Stimulated activated CD4-positive, alpha-beta T cell treated with anti-CD3 and anti-CD28 coated beads, Interleukin-15, amount 100 ng/mL, for 1 hour (primary cell): ENCODE results near the gene PON2.

Experiments
- DNase-seq, 2 donors: peaks; one replicate each; pipeline ENCODE4 v3.0.0-alpha.2; 2020; ENCODE audit warnings: low read depth in 1 of 2, low spot score in 1 of 2

The PON2 gene

DNA sequence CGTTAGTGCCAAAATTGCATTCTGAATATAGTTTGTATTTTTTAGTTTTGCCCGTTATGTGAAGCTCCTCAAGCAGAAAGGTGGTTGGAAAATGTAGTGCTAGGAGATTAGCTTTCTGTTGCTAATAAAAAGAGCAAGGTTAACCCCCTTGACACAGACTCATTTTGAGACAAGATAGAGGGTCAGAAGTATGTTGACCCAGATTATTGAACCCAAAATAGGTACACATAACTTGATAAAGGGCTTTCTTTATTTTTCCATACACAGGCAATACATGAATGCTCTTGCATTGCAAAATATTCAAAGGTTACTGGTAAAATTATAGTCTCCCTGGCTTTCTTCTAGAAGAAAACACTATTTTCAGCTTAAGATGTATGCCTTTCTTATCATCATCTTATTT lies 10.0 kb upstream of the PON2 start:
- no peak for DNase-seq

DNA sequence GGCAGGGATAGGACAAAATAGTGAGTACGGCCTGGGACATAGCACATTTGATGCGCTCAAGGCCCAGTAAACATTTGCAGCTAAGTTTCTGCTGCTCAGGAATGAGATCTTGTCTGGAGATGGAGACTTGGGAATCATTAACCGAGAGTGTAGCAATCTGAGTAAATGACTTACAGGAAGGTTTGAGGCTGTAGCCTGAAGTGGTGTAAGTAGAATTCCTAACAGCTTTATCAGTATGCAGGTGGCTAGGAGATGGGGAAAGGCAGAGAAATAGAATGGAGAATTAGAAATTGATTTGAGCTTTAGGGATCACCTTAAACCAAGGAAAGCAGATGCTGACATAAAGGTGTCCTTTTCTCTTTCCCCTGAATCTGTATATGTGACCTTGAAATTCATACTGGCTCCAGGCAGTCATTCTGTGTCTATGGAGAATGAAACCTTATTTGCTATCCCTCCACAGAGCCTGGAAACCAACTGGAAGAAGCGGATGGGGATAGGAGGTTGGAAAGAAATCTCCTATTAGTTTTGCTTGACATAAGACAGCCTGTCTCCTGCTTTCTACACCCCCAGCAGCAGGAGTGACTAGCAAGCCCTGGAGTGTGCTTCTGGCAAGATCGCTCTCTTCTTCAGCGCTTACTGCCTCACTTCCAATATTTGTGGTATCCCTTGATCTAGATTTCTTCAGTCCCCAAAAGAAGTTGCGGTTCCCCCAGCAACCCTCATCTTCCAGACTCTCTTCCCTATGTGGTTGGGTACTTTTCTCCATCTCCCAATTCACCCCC lies 6.4 kb upstream of the PON2 start:
- no peak for DNase-seq

DNA sequence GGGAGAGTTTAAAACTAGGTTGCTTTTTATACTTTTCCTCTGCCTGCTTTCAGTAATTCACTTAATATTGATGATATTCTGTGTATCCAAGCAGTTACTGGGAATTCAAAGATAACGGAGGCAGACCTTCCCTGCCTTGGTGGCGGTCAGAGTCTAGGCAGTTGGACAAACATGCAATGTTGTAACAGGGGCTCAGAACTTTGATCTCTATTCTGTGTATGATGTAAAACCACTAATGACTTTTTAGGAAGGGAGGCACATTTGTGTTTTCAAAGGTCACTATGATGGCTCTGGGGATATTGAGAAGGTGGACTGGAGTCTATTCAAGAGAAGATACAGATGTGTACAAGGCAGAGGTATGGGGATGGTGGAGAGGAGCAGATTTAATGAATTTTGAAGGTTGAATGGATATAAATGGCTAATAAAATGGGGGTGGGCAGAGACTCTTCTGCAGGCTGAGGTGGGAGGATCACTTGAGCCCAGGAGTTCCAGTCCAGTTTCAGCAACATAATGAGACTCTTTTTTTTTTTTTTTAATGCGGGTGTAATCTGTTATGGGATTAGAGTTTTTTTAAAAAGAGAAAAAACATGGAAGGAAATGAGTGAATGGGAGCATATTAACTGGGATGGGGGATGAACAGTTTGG lies 5.7 kb upstream of the PON2 start:
- DNase-seq, result no peak

DNA sequence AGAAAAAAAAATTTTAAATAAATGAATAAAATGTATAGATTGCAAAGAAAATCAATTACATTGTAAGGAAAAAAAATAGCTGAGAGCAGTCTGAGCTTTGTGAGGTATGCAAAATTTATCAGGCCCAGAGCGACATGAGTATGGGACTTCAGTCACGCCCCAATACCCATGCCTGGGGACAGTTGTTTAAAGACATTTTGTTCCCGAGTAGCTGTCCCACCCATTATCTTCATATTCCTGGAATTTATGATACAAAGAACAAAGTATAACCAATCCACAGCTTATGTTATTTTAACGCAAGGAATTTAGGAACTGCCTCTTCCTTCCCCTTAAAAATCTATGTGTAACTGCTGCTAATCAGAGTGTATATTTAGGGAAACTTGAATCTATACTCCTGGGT lies 1.6 kb upstream of the PON2 start:
- DNase-seq, result no peak

DNA sequence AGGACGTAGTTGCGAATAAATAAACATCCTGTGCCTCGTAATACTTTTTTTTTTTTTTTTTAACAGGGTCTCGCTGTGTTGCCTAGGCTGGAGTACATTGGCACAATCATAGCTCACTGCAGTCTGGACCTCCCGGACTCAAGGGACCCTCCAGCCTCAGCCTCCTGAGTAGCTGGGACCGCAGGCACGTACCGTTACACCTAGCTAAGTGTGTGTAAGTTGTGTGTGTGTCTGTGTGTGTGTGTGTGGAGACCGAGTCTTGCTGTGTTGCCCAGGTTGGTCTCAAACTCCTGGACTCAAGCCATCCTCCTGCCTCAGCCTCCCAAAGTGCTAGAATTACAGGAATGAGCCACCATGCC lies 573 bp upstream of the PON2 start:
- no peak for DNase-seq

DNA sequence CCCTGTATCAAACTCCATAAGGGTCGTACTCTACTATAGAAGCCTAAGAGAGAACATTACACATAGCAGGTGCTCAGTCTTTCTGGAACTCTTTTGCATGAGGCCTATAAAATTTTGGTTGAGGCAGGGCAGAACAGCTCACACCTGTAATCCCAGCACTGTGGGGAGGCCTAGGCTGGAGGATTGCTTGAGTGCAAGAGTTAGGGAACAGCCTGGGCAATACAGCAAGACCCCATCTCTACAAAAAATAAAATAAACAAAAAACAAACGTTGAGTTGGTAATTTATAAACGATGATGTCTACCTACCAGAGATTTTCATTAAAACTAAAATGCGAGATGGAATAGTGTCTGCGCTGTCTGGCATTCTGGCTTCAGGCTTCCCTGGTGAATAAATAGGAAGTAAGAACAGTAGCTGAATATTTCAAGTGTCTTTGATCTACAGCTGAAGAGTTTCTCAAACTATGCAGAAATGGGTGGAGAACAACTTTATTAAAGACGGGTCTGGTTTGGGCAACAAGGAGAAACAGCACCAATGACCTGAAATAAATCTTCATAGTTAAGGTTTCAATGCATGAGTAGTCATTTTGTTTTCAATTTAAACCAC lies 774 bp downstream of the PON2 start:
- no peak for DNase-seq

DNA sequence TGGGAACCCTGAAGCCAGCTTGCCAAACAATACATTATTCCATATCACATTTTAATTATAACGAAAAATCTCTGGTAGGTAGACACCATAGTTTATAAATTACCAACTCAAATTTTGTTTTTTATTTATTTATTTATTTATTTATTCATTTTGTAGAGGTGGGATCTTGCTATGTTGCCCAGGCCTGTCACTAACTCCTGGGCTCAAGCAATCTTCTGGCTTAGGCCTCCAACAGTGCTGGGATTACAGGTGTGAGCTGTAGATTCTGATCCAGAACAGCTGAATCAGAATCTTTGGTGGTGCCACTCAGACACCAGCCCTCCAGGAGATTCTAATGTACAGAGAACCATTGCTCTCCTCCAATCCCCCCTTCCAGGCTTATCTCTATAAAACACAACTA lies 1.7 kb downstream of the PON2 start:
- DNase-seq, result no peak

DNA sequence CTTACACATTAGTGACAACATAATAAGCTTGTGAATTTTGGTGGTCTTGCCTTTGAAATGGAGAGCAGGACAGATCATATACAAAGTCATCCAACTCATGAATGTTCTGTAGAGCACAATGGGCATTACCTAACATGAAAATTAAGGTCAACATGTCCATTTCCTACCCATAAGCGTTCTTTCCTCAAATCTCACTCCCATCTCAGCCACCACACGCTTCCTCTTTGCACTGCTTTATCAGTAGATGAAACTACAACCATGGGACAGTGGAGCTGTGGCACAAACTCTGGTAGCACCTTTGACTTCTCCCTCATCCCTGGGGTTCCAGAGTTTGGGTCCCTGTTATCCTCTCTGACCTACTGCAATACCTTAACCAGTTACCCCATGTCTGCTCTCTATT lies 2.2 kb downstream of the PON2 start:
- DNase-seq, result no peak

DNA sequence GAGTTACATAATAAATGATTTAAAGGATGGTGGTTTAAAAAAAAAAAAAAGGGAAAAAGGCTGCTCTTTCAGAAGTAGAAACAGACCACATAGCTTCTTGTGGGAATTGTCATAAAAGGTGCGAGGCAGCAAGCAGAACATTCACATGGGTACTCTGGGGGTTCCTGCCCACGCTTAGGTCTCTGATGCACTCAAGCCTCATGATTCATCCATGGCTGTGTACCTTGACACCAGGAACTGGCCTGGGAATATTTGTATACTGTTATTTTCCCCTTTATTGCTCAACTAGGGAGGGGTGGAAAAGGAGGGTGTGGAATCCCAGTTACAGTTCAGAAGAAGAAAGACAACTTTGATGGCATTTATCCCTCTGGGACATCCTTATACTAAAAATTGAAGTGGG lies 4.0 kb downstream of the PON2 start:
- no peak for DNase-seq

DNA sequence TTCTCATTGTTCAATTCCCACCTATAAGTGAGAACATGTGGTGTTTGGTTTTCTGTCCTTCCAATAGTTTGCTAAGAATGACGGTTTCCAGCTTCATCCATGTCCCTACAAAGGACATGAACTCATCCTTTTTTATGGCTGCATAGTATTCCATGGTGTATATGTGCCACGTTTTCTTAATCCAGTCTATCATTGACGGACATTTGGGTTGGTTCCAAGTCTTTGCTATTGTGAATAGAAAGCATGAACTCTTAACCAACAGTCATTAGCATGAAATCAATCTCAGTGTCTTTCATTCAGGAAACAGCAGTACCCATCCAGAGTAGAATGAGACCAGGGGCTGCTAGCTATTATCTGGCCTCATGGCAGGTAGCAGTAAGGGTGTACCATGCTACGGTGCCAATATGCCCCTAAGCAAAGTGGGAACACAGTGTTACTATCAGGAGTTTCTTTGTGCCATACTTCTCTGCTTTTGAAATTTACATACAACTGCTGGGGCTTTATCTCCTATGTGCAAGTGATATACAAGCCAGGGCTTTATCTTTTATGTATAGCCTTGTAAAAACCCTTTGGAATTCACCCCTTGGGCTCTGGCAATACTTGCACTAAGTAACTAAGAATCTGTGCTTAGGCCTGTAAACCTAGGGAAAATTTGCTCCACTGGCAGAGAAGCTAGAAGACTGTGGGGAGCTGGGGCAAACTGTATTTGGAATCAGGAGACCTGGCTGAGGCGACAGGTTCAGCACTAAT lies 5.4 kb downstream of the PON2 start:
- DNase-seq, result no peak

DNA sequence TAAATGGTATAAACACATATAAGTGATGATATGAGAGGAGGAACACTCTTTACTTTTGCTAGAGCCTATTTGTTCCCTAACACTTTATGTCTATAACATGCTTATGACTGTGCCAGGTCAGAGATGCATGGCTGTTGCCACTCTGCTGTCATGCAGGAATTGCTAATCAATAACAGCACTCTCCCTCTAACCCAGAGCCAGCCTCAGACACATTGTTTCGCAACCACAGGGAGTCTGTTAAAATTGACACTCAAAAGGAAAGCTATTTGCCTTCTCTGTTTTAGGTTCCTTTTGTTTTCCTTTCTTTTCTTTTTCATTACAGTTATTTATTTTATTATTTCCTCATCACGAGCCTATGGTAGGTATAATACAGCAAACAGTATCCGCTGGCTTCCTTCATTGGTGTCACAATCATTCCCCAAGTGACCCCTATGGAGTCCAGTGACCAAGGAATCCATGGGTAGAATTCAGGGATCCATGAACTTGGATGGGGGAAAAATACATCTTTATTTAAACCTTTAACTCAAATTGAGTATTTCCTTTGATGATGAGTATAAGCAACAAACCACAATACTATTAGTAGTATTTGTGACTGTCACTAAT lies 6.8 kb downstream of the PON2 start:
- DNase-seq, result no peak

DNA sequence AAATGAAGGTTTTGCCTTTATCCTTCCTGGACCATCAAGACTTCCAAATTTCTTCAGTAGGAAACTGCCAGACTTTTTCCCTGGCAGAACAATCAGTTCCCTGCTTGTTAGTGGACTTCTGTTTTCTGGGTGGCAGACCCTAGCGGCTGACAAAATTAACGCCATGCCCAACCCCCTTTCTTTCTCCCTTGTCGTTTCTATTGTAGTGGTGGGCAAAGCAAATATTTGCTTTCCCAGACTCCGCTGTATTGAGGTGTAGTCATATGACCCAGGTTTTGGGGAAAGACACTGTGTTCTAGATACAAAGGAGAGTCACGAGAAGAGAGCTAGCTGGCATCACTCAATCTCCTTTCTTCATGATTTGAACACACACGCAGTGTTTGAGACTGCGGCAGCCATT lies 7.7 kb downstream of the PON2 start:
- DNase-seq, result no peak

DNA sequence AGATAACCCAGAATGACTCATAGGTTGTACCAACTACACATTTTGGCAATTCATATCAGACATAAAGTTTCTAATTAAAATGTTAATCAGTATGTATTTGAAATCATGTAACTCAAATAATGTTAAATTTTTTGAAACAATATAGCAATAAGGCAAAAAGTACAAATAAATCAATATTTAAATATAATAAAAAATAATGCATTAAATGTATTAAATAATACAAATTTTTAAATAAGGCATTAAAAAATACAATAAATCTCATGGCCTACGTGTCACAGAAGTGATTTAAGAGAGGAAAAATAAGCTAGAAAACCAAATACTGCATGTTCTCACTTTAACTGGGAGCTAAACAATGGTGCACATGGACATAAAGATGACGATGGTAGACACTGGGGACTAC lies 9.1 kb downstream of the PON2 start:
- no peak for DNase-seq

DNA sequence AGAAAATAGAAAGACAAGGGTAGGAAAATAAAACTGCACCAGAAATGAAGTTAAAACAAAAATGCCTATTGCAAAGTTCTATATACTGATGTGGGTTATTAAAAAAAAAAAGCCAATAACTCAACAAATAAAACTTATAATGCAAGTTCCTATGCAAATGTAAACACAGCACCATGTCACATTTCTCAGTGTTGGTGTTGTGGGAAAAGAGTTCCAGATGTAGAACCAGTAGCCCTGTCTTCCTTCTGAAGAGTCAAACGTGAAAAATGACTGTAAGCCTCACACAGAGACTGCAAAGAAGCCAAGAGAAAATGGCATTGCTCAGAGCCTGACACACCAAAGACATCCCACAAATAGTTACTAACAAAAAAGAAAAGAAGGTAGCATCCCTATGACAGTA lies 10.1 kb downstream of the PON2 start:
- DNase-seq, result no peak

DNA sequence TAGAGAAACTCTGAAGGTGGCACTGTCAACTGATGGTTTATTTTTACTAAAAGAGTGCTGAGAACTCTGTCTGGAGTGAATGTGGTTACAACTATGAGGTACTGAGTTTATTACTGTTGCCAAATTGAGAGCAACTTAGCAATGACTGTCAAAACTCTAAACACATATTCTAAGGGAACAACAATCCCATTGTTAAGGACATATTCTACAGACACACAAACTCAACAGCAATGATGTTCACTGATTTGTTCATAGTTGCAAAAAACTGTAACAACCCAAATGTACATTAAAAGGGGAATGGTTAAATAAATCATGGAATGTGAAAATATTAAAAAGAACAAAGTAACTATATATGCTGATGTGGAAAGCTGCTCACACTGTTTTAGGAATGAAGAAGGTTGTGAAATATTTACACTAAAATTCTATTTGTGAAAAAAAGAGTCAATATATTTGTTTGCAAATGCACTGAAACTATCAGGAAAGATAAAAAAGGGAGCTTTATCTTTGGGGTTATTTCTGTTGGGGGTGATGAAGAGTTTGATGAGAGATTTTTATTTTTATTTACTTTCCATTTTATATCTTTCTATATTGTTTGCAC lies 12.9 kb downstream of the PON2 start:
- no peak for DNase-seq

DNA sequence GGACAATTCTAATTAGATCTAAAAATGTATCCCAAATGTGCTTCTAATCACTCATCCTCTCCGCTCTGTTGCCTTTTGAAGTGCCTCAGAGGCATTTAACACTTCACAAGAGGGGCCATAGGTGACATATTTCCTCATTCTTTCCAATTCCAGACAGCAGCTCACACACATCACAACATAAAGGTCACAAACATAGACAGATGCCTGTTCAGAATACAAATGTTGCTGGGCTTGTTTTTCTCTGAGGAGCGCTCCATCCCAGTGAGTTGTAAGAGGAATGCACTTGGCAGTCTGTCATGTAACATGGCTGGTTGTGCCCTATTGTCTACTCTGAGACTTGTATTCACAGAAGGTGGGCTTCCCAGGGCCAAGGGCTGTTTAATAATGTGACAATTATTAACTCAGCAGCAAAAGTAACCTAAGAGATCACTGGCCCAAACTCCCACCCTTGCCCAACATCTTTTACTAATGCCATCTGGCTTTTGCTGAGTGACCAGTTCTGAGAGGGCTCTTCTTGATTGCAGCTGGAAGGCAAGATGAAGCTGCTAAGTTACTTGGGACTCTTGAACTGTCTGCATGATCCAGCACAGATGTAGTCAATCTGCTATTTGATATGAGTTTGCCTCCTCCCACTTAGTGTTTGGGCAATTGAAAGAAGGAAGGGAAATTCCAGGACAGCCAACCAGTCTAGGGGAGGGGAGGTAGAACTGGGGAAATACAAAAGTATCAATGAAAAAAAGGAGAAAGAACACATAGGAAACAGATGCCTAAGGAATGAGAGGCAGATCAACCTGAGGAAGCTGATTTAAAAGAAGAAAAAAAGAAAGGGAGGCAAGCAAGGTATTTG lies 13.6 kb downstream of the PON2 start:
- DNase-seq, result no peak

DNA sequence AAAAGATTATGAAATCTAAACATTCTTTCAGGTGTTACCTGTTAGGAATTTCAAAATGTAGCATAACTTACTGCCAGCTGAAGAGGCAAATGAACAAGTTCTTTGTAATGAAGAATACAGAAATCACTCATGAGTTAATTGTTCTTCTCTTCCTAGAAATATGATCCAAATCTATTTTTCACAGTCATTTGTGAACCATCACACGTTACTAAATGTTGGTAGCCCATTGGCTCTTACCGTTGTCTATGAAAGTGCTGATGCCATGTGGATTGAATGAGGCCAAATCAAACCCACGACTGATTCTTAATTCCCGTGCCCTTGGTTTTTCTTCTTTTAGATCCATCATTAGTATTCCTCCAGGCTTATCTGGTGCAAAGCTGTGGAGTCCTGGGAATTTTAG lies 22.8 kb downstream of the PON2 start:
- DNase-seq, result no peak

DNA sequence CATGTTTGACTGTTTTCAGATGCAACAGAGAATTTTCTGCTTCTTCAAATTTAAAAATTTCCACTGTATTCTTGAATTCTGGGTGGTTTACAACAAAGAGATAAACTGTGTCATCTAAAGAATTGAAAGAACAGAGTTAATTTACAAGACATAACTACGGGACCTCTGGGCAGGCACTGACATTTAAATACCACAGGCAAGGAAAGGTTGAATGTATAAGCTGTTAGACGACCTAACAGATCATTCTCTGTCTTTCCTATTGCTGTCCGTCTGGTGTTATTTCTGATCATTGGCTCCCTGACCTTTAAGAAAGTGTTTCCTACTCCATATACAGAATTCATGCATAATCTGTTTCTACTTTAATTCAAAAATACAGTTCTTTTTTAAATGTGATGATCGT lies 23.2 kb downstream of the PON2 start:
- no peak for DNase-seq

DNA sequence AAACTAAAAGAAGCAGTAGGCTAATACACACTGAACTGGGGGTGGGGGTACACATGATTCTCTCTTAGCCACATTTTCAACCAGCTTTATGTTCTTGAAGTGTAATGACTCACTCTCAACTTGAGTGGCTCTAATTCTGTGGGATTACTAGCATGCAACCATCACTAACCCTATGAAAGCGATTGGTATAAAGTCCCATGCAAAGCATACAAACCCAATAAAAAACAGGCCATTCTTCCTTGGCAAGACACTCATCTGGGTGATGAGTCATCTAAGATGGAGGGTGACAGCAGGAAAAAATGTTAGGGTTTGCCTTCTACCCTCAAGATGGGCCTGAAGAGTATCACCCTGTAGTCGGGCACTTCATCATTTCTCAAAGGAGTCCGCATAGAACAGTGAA lies 23.8 kb downstream of the PON2 start:
- no peak for DNase-seq

DNA sequence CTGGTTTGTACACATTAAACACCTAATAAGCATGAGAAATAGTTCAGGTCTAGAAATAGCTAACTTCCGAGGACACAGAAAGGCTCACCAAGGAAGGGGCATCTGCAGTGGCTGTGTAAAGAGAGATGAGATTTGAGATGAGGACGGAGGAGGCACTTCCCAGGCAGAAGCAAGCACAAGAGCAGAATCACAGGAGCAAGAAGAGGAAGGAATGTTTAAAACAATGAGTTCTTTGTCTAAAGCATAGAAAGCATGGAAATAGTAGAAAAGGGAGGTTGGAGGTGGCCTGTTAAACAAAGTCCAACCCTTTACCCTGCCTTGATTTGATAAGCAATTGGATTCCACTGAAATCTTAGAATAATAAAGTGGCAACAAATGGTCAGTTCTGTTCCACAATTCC lies 27.1 kb downstream of the PON2 start:
- DNase-seq, result no peak
